Fibroblast of skin of left quadriceps (primary cell): ENCODE measurements around the gene CD44.

Source experiments
- DNase-seq, 2 experiments: peaks; one replicate each; pipeline ENCODE4 v3.0.0-alpha.2; 2013; ENCODE audit warnings: low read depth in 2 of 2

The CD44 gene

DNA sequence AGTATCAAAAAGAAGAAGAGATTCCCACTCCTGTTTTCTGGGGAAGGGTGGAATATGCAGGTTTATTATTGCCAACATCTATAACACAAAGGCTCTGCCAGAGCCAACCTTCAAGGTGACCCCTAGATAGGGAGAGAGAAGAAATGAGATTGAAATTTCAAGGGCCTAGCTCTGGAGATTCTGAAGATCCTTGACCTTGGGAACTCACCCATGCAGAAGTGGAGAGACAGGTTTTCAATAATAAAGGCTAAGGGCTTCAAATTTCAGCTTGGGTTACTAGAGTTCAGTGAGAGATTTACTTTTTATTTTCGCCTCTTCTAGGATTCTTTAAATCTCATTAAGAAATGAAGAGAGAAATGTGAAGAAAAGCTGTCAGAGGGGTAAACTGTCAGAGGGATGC lies 98.4 kb downstream of the CD44 start:
- DNase-seq = no peak

GRCh38 chr11:35237860-35238715 lies 99.1 kb downstream of the CD44 start:
- no peak for DNase-seq

- no peak for DNase-seq
Measured at GRCh38 chr11:35238882-35239281, 99.9 kb downstream of the CD44 start.

DNA sequence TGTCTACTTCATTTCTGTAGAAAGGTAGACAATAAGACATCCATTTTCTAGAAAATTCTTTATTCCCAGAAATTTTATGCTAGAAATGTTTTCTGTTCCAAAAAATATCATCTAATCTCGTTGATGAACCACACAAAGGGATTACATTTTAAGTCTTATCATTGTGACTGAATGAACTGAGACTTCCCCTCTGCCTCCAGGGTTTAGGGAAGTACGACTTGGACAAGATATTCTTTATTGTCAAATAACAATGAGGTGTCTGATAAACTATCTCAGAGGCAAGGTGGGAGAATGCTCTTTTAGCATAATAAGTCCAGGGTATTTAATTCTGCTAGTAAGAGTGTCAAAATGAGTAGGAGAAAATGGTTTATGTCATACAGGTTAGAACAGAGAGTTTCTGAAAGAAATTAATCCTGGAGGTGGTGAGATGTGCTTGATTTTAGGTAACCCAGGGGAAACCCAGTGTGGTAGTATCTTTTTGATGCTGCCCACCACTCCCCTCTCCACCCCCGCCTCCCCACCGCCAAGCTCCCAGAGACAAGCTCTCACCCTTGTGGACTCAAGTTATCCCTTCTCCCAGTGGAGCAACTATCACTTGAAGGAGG lies 100.6 kb downstream of the CD44 start:
- no peak for DNase-seq

DNA sequence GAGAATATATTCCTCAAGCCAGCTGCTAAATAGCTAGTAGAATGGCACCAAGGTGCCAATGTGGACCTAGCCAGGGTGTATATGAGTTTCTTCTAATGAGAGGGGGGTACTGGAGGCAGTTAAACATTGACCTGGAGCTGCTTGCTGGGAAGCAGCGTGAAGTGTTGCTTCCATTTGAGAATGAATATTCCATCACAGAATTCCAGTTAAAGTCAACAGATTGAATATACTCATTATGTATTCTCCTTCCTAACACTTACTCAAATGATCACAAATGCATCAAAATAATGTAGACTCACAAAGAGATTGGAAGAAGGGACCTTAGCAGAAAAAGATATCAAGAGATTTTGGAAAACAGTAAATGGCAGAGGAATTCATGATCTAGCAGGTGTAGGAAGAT lies 102.1 kb downstream of the CD44 start:
- no peak for DNase-seq

GRCh38 chr11:35241531-35241930 lies 102.6 kb downstream of the CD44 start:
- no peak for DNase-seq

GRCh38 chr11:35242412-35243242 lies 103.7 kb downstream of the CD44 start:
- no peak for DNase-seq

GRCh38 chr11:35243774-35244173 lies 104.8 kb downstream of the CD44 start:
- no peak for DNase-seq

DNA sequence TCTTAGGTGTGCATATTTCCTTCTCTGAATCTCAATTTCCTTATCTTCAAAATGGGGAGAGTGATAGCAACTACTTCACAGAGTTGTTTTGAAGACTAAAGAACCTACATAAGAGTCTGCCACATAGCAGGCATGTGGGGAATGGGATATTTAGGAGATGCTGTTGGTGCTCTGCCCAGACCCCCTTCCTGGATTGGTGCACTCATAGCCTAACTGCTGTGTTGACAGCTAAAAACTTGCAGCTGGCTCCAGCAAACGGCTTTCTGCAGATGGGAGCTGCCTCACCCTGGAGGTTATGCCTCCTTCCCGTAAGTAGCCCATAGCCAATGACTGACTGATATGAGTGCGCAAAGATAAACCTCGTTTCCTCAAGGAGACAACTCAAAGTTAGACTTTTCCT lies 106.1 kb downstream of the CD44 start:
- DNase-seq = no peak

- DNase-seq = no peak
Measured at GRCh38 chr11:35245786-35246185, 106.8 kb downstream of the CD44 start.

DNA sequence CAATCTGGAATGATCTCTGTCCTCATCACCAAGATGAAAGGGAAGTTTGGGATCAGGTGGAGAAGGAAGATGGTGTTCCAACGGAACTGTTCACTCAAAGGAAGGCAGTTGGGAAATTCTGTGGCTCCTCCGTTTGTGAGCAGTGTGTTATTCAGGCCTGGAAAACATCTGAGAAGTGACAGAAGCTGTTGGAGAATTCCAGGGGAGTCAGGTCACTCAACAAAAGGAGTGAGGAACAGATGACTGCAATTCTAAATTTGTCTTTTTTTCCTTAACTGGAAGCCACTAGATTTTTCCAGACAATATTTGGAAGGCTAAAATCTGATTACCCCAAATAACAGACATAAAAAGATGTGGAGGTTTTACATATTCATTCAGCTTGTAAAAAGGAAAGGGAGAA lies 107.8 kb downstream of the CD44 start:
- DNase-seq = peak in 1 of 2 experiments; percentile 22

DNA sequence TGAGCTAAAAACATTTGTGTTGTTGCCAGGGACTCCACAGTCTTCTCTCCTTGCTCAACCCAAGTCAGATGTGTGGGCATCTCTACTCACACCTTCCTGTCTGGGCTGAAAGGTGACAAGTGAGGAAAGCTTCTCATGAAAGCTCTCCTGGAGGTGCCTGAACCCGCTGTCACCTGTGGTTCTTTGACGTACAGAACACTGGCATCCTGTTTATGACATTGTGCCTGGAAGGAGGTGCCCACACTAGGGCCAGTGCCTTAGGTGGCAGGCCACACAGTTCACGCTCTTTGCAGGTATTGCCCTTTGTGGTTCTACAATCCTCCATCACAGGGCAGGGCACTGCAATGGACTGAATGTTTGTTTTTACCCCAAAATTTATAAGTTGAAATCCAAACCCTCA lies 108.5 kb downstream of the CD44 start:
- no peak for DNase-seq

DNA sequence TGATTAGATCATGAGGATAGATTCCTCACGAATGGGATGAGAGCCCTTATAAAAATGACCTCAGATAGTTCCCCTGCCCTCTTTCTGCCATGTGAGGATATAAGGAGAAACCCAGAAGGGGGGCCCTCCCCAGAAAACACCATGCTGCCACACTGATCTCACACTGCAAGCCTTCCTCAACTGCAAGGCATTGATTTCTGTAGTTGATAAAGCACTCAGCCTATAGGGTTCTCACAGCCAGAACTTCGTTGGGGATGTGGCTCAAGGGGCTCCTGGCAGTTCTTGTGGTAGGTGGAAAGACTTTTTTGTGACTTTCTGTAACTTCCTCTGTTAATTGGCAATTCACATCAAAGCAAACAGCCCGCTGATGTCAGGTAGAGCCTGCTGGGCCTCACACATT lies 108.9 kb downstream of the CD44 start:
- no peak for DNase-seq

- DNase-seq = no peak
Measured at GRCh38 chr11:35248558-35249323, 109.8 kb downstream of the CD44 start.

GRCh38 chr11:35250192-35250591 lies 111.2 kb downstream of the CD44 start:
- no peak for DNase-seq

DNA sequence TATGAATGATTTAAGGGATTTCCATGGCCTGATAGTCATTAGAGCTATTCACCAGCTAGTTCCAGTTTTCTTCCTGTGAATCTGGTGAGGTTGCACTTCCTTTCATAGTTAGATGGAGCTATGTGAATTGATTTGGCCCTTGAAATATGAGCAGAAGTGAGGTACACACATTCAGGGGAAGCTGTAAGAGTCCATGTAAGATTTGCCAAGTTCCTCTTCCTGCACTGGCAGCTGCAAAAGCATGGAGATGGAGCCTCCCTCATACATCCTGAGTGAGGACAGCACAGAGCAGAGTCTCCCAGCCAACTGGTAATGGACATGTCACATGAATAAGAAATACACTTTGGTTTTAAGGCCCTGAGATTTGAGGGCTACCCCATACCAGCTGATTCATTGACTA lies 111.7 kb downstream of the CD44 start:
- no peak for DNase-seq

- peak; percentile 71 to 74 for DNase-seq
Measured at GRCh38 chr11:35253237-35253636, 114.3 kb downstream of the CD44 start.

GRCh38 chr11:35255514-35255913 lies 116.5 kb downstream of the CD44 start:
- no peak for DNase-seq

GRCh38 chr11:35256296-35256695 lies 117.3 kb downstream of the CD44 start:
- DNase-seq = no peak

DNA sequence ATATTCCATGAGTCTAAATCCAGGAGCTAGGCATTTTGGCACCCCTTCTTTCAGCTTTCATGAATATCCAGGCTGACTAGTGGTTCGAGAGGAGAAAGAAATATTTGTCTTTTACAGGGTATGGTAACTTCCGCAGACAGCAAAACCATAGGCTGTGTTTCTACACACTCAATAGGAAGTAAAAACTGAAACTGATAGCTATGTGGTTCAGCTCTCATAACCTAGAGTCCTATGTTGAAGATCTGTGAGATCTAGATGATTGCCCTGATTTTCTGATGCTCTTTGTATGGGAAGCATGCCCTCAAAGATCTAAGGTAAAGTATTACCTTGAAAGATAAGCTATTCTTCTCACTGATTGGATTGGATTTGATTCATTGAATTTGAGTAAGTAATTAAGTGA lies 118.3 kb downstream of the CD44 start:
- DNase-seq = no peak

DNA sequence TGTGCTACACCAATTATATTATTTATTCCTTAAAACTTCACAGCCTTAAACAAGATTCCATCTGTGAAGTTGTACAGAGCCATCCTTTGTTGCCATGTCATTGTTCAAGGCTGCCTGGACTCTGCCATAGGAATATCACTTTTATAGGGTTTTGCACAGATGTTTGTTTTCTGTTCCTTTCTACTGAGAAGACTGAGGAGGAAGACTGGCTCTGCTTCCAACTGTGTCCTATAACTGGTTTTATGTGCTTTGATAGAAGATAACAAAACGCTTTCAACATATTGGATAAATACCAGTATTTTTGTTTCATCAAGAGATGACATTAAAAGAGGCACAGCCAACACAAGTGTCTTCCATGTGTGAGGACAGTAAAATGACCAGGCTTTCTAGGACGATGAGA lies 120.6 kb downstream of the CD44 start:
- DNase-seq = no peak
